ENCODE results near the gene PRR15L. TPM values are rescaled to one million over a fixed set of nuclear protein-coding genes. Genes with fewer than 3 reads are reported as not detected.
"Not testable (repeated sequence)": the region's sequence is repeated elsewhere in the genome, so short reads cannot be mapped to it uniquely, and the experiment has no call there.

Gene PRR15L
- total and polyA plus RNA-seq, 2 donors (not counting 1 experiment from before 2014, with no cell fraction given) = not detected

DNA sequence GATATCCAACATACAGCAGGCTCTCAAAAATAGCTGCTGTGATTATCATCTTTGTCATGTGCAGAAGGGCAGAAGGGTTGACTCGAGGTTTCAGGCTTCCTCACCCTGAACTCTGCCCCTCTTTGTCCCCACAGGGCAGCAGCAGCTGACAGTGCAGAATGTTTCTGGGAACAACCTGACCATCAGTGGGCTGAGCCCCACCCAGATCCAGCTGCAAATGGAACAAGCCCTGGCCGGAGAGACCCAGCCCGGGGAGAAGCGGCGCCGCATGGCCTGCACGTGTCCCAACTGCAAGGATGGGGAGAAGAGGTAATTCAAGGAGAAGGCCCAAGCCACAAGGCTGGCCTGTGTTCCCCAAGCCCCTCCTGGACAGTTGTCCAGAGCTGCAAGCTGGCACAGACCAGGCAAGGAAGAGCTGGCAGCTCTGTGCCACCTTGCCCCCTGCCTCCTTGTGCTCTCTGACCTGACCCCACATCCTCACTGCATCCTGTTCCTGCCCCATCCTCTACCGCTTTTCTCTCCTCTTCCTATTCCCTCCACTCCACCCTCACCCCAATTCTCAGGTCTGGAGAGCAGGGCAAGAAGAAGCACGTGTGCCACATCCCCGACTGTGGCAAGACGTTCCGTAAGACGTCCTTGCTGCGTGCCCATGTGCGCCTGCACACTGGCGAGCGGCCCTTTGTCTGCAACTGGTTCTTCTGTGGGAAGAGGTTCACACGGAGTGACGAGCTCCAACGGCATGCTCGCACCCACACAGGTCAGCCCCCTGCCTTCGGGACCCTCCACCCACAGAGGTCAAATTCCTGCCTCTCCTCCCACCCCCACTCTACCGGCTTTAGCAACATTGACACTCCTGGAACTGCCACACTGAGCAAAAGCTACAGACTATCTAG is 32.7 kb downstream of the PRR15L start:
- Mint-ChIP-seq H3K4me3 (no peak overlapping the region), H3K9me3 (ENCODE audit: insufficient read depth) (no peaks in the 10 kb centered on the region), H3K27me3 (no peaks in the 10 kb centered on the region), H3K4me1 (no peaks in the 10 kb centered on the region), H3K27ac (no peak overlapping the region)
- no peak overlapping the region for H3K27ac ChIP-seq (ENCODE audit: low read length in 2 of 2)
- no peak for TF ChIP-seq EZH2 (IDR thresholded peaks at IDR 0.05; ENCODE audit: borderline replicate concordance, insufficient read depth, low read depth, low read length, poor library complexity, severe bottlenecking)
- TF ChIP-seq, protein P1, sequence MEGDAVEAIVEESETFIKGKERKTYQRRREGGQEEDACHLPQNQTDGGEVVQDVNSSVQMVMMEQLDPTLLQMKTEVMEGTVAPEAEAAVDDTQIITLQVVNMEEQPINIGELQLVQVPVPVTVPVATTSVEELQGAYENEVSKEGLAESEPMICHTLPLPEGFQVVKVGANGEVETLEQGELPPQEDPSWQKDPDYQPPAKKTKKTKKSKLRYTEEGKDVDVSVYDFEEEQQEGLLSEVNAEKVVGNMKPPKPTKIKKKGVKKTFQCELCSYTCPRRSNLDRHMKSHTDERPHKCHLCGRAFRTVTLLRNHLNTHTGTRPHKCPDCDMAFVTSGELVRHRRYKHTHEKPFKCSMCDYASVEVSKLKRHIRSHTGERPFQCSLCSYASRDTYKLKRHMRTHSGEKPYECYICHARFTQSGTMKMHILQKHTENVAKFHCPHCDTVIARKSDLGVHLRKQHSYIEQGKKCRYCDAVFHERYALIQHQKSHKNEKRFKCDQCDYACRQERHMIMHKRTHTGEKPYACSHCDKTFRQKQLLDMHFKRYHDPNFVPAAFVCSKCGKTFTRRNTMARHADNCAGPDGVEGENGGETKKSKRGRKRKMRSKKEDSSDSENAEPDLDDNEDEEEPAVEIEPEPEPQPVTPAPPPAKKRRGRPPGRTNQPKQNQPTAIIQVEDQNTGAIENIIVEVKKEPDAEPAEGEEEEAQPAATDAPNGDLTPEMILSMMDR (IDR thresholded peaks at IDR 0.05) = no peak
- no peaks in the 10 kb centered on the region for H3K27me3 ChIP-seq (replicated peaks in 1 of 4; ENCODE audit: control extremely low read depth in 1 of 4, control insufficient read depth in 3 of 4, insufficient read depth in 4 of 4, low read length in 3 of 4)
- intact Hi-C loops (cut with micrococcal nuclease) = no loop called here
- ATAC-seq (ENCODE audit: low read depth) = no peak
- no peaks in the 10 kb centered on the region for H3K4me1 ChIP-seq (ENCODE audit: control insufficient read depth in 2 of 2, insufficient read depth in 2 of 2, low read length in 2 of 2)
- ChIA-PET POLR2A (no interaction called here), CTCF (interaction anchor here (1.1 to 1.8 kb wide), 2 partner anchors 22 to 25 kb away, joined by 5 to 6 read pairs; no protein-coding TSS in a partner anchor)
- H3K36me3 ChIP-seq (replicated peaks in 1 of 2; ENCODE audit: control extremely low read depth in 1 of 2, control insufficient read depth in 1 of 2, extremely low read depth in 1 of 2, insufficient read depth in 2 of 2, low read length in 1 of 2) = peaks cover 17 to 65% of the 10 kb centered on the region in 2 experiments
- no peak overlapping the region for H3K9ac ChIP-seq (ENCODE audit: low read length)
- peaks cover 4% of the 10 kb centered on the region for H3K79me2 ChIP-seq (ENCODE audit: control insufficient read depth, insufficient read depth, low read length)
- H4K20me1 ChIP-seq (ENCODE audit: control insufficient read depth, insufficient read depth, low read length, poor library complexity, severe bottlenecking) = no peaks in the 10 kb centered on the region
- no peak overlapping the region for H2AFZ ChIP-seq (ENCODE audit: insufficient read depth, low read depth, low read length, poor library complexity, severe bottlenecking)
- H3K9me3 ChIP-seq (ENCODE audit: control extremely low read depth in 1 of 3, control insufficient read depth in 2 of 3, insufficient read depth in 1 of 3, low read length in 2 of 3) = no peaks in the 10 kb centered on the region
- H3K4me3 ChIP-seq (ENCODE audit: control extremely low read depth in 1 of 5, extremely low read depth in 1 of 5, insufficient read depth in 1 of 5, low read depth in 2 of 5, low read length in 4 of 5) = no peak overlapping the region
- no peak overlapping the region for H3K4me2 ChIP-seq (replicated peaks; ENCODE audit: low read depth, low read length, poor library complexity, severe bottlenecking)
- no peak for DNase-seq
- 94% methylated on average over 16 of the region's 23 CpGs for WGBS (ENCODE audit: insufficient coverage)

DNA sequence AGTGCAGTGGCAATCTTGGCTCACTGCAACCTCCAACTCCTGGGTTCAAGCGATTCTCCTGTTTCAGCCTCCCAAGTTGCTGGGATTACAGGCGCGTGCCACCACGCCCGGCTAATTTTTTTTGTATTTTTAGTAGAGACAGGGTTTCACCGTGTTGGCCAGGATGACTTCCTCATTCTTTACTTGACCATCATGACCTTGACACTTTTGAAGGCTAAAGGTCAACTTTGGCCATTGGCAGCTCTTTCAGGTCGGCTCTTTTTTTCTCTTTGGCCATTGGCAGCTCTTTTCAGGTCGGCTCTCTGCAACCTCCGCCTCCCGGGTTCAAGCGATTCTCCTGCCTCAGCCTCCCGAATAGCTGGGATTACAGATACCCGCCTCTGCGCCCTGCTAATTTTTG is 37.8 kb downstream of the PRR15L start:
- intact Hi-C loops (cut with micrococcal nuclease); H4K20me1 ChIP-seq (ENCODE audit: control insufficient read depth, insufficient read depth, low read length, poor library complexity, severe bottlenecking); H3K4me1 Mint-ChIP-seq; POLR2A ChIA-PET; H3K4me3 Mint-ChIP-seq; ATAC-seq (ENCODE audit: low read depth); H3K4me3 ChIP-seq (ENCODE audit: control extremely low read depth in 1 of 5, extremely low read depth in 1 of 5, insufficient read depth in 1 of 5, low read depth in 2 of 5, low read length in 4 of 5); H3K27me3 ChIP-seq (replicated peaks in 1 of 4; ENCODE audit: control extremely low read depth in 1 of 4, control insufficient read depth in 3 of 4, insufficient read depth in 4 of 4, low read length in 3 of 4); H3K9ac ChIP-seq (ENCODE audit: low read length); H3K4me2 ChIP-seq (replicated peaks; ENCODE audit: low read depth, low read length, poor library complexity, severe bottlenecking); H3K4me1 ChIP-seq (ENCODE audit: control insufficient read depth in 2 of 2, insufficient read depth in 2 of 2, low read length in 2 of 2); H3K9me3 Mint-ChIP-seq (ENCODE audit: insufficient read depth); DNase-seq; H3K9me3 ChIP-seq (ENCODE audit: control extremely low read depth in 1 of 3, control insufficient read depth in 2 of 3, insufficient read depth in 1 of 3, low read length in 2 of 3); H2AFZ ChIP-seq (ENCODE audit: insufficient read depth, low read depth, low read length, poor library complexity, severe bottlenecking); H3K79me2 ChIP-seq (ENCODE audit: control insufficient read depth, insufficient read depth, low read length); H3K27ac Mint-ChIP-seq; CTCF ChIA-PET; H3K27me3 Mint-ChIP-seq; H3K27ac ChIP-seq (ENCODE audit: low read length in 2 of 2): not testable (repeated sequence)
- WGBS (ENCODE audit: insufficient coverage) = 97% methylated on average over 14 of the region's 14 CpGs
- peaks cover 5 to 55% of the 10 kb centered on the region in 2 experiments for H3K36me3 ChIP-seq (replicated peaks in 1 of 2; ENCODE audit: control extremely low read depth in 1 of 2, control insufficient read depth in 1 of 2, extremely low read depth in 1 of 2, insufficient read depth in 2 of 2, low read length in 1 of 2)

All from B cell (primary cell).